GM19467 (cell line): ENCODE data around the gene RNF169.
A peak's percentile ranks its signal among the peaks of the same experiment; 100 is the strongest.

Experiments
- ATAC-seq: cut with Tn5 transposase; IDR thresholded peaks from one replicate; pipeline ENCODE4 v1.9.1; 2021; ENCODE audit warnings: mild to moderate bottlenecking, moderate library complexity; ENCODE audit not compliant: unreplicated experiment

Gene RNF169

GRCh38 chr11:74748211-74749126, at the start of gene RNF169:
RNF169 (plus strand) TSS chr11:74748849; CDS start chr11:74748881, 32 bp downstream.
- peak; percentile 96 for ATAC-seq

- no peak for ATAC-seq
Measured at GRCh38 chr11:74699615-74700396, 48.8 kb upstream of the RNF169 start.

GRCh38 chr11:74701351-74701750, 47.3 kb upstream of the RNF169 start:
- ATAC-seq = no peak

GRCh38 chr11:74702383-74703007, 46.2 kb upstream of the RNF169 start:
- ATAC-seq = no peak

- no peak for ATAC-seq
Measured at GRCh38 chr11:74703211-74703610, 45.4 kb upstream of the RNF169 start.

- no peak for ATAC-seq
Measured at GRCh38 chr11:74707182-74707581, 41.5 kb upstream of the RNF169 start.

- no peak for ATAC-seq
Measured at GRCh38 chr11:74707602-74708510, 40.8 kb upstream of the RNF169 start.

GRCh38 chr11:74709175-74709574, 39.5 kb upstream of the RNF169 start:
- no peak for ATAC-seq

GRCh38 chr11:74710281-74710938, 38.2 kb upstream of the RNF169 start:
- ATAC-seq = no peak

- no peak for ATAC-seq
Measured at GRCh38 chr11:74713686-74714085, 35.0 kb upstream of the RNF169 start.

- ATAC-seq = no peak
Measured at GRCh38 chr11:74714904-74715303, 33.7 kb upstream of the RNF169 start.

GRCh38 chr11:74717221-74717969, 31.3 kb upstream of the RNF169 start:
- ATAC-seq = no peak

GRCh38 chr11:74719011-74719410, 29.6 kb upstream of the RNF169 start:
- ATAC-seq = no peak

GRCh38 chr11:74720596-74721478, 27.8 kb upstream of the RNF169 start:
- no peak for ATAC-seq

GRCh38 chr11:74721479-74721835, 27.2 kb upstream of the RNF169 start:
- ATAC-seq = no peak

GRCh38 chr11:74723511-74723910, 25.1 kb upstream of the RNF169 start:
- no peak for ATAC-seq

GRCh38 chr11:74725701-74726100, 22.9 kb upstream of the RNF169 start:
- ATAC-seq = no peak

- ATAC-seq = no peak
Measured at GRCh38 chr11:74726547-74727182, 22.0 kb upstream of the RNF169 start.
